ENCODE data around the gene F13A1. TPM values are rescaled to one million over a fixed set of nuclear protein-coding genes. Genes with fewer than 3 reads are reported as not detected.

The F13A1 gene
- total and polyA plus RNA-seq, 2 of the 8 experiments (the other 6 are each of a cell fraction or from before 2014, with no cell fraction given) = 0.57 to 1.5 TPM

GRCh38 chr6:6357032-6357431 is 36.6 kb upstream of the F13A1 start:
- ChIA-PET CTCF (ENCODE audit: partially characterized antibody) (no interaction called here), POLR2A (ENCODE audit: partially characterized antibody) (no interaction called here)
- no peaks in the 10 kb centered on the region; the same call in 1 of the 2 replicates for H3K23me2 ChIP-seq (ENCODE audit: low read depth, low read length)
- H2BK12ac ChIP-seq (ENCODE audit: low read depth, low read length) = no peak overlapping the region
- no peak overlapping the region for H3K4ac ChIP-seq (replicated peaks; ENCODE audit: insufficient read length, low read depth, low read length)
- H4K5ac ChIP-seq (ENCODE audit: insufficient read length, low read depth, low read length) = no peak overlapping the region
- H3K14ac ChIP-seq (ENCODE audit: insufficient read length) = no peak overlapping the region
- no peaks in the 10 kb centered on the region for H3K4me1 ChIP-seq (replicated peaks in 1 of 4; ENCODE audit: control insufficient read depth in 3 of 4, insufficient read depth in 4 of 4, low read length in 3 of 4)
- TF ChIP-seq MAFK (IDR thresholded peaks at IDR 0.05; ENCODE audit: low read depth, low read length) = no peak
- no peak for TF ChIP-seq ZNF274 (IDR thresholded peaks at IDR 0.05; ENCODE audit: borderline replicate concordance, extremely low read depth, low read length)
- no peak for TF ChIP-seq PHF8 (conservative IDR thresholded peaks at IDR 0.05; ENCODE audit: low read depth, low read length)
- TF ChIP-seq NANOG (IDR thresholded peaks at IDR 0.05; ENCODE audit: insufficient read depth, low read depth, low read length, poor library complexity, severe bottlenecking) = no peak
- no peak for TF ChIP-seq RFX5 (IDR thresholded peaks at IDR 0.05; ENCODE audit: borderline replicate concordance, low read depth, low read length)
- no peak for TF ChIP-seq GTF2F1 (IDR thresholded peaks at IDR 0.05; ENCODE audit: borderline replicate concordance, low read depth, low read length)
- no peak for TF ChIP-seq RAD21 (IDR thresholded peaks at IDR 0.05 in 1 of 2, conservative IDR thresholded peaks at IDR 0.05 in 1 of 2; ENCODE audit: low read depth in 2 of 2, low read length in 2 of 2)
- TF ChIP-seq CHD2 (IDR thresholded peaks at IDR 0.05; ENCODE audit: low read length) = no peak
- no peak for TF ChIP-seq TAF7 (optimal IDR thresholded peaks at IDR 0.05; ENCODE audit: borderline replicate concordance, low read depth, low read length)
- TF ChIP-seq CTCF (IDR thresholded peaks at IDR 0.05; ENCODE audit: control extremely low read depth in 1 of 3, insufficient read depth in 1 of 3, low read depth in 1 of 3, low read length in 3 of 3) = no peak
- H2BK20ac ChIP-seq (ENCODE audit: low read length) = no peak overlapping the region
- no peaks in the 10 kb centered on the region for H3K79me2 ChIP-seq (ENCODE audit: control insufficient read depth in 1 of 2, insufficient read depth in 2 of 2, low read length in 2 of 2)
- no peak overlapping the region for H3K4me3 ChIP-seq (ENCODE audit: extremely low read depth in 1 of 4, insufficient read depth in 2 of 4, low read depth in 3 of 4, low read length in 4 of 4)
- no peak overlapping the region for H3K4me2 ChIP-seq (ENCODE audit: insufficient read depth in 1 of 2, low read depth in 2 of 2, low read length in 2 of 2)
- H2BK5ac ChIP-seq (ENCODE audit: low read depth, low read length) = no peak overlapping the region
- H3K18ac ChIP-seq (ENCODE audit: extremely low read depth, low read length) = no peak overlapping the region
- H3K9me3 ChIP-seq (ENCODE audit: insufficient read depth in 2 of 2, low read depth in 1 of 2, low read length in 1 of 2) = no peaks in the 10 kb centered on the region
- H3K36me3 ChIP-seq (ENCODE audit: control insufficient read depth in 2 of 4, insufficient read depth in 4 of 4, low read length in 3 of 4) = no peaks in the 10 kb centered on the region
- no peaks in the 10 kb centered on the region for H3K27me3 ChIP-seq (replicated peaks in 1 of 4; ENCODE audit: control insufficient read depth in 3 of 4, extremely low read depth in 1 of 4, insufficient read depth in 3 of 4, low read length in 3 of 4)
- no peaks in the 10 kb centered on the region for H3K79me1 ChIP-seq (ENCODE audit: low read depth, low read length)
- no peak overlapping the region for H3K56ac ChIP-seq (replicated peaks; ENCODE audit: insufficient read length, low read depth, low read length)
- no peak overlapping the region for H2AFZ ChIP-seq (ENCODE audit: low read length)
- H3K9ac ChIP-seq (replicated peaks in 1 of 4; ENCODE audit: extremely low read depth in 1 of 4, low read depth in 3 of 4, low read length in 3 of 4) = no peak overlapping the region
- FAIRE-seq = no peak
- H3K27ac ChIP-seq (ENCODE audit: low read depth, low read length) = no peak overlapping the region
- H2AK5ac ChIP-seq (ENCODE audit: low read depth, low read length) = no peak overlapping the region
- no peak for DNase-seq (ENCODE audit: low read depth in 1 of 2, low spot score in 2 of 2)
- H4K20me1 ChIP-seq (replicated peaks in 1 of 2; ENCODE audit: control insufficient read depth in 1 of 2, insufficient read depth in 2 of 2, low read length in 2 of 2) = no peaks in the 10 kb centered on the region
- no peak overlapping the region for H3K23ac ChIP-seq (ENCODE audit: insufficient read length)
- H2BK15ac ChIP-seq (ENCODE audit: low read length) = no peak overlapping the region
- H2BK120ac ChIP-seq (replicated peaks; ENCODE audit: low read depth, low read length) = no peak overlapping the region
- no peak overlapping the region for H4K8ac ChIP-seq (ENCODE audit: extremely low read depth, insufficient read depth, low read length)
- H4K91ac ChIP-seq (replicated peaks; ENCODE audit: insufficient read length, low read length) = no peak overlapping the region
- WGBS, 2 experiments (ENCODE audit: extremely low coverage in 1 of 2, insufficient coverage in 1 of 2, insufficient read length in 1 of 2, insufficient replicate concordance in 2 of 2, low coverage in 1 of 2, low lambda C conversion rate in 2 of 2, missing lambda C conversion rate in 1 of 2) = 69% methylated on average over 6 of the region's 6 CpGs; no CpG with 5 or more reads in 1 of the 2 experiments

Data from H1 (cell line).